HepG2 (cell line): ENCODE results near the gene TTC31. TPM values are rescaled to one million over a fixed set of nuclear protein-coding genes. Genes with fewer than 3 reads are reported as not detected.
A peak's percentile ranks its signal among the peaks of the same experiment; 100 is the strongest.

Experiments
- BHLHE40 ChIP-seq: IDR thresholded peaks from 2 replicates; pipeline ENCODE4 v1.6.1; 2011; ENCODE audit warnings: low read length, improper control_type of control experiment
- BORCS8-MEF2B ChIP-seq: sonication (generic); formaldehyde crosslinking; IDR thresholded peaks from 2 replicates; pipeline ENCODE4 v1.8.0; 2022; ENCODE audit warnings: mild to moderate bottlenecking, missing genetic modification reagents
- CBX2 ChIP-seq, 2 experiments: fragments of 200-600 bp in 1 of 2; sonication (generic); formaldehyde crosslinking in 1 of 2; IDR thresholded peaks; 2 replicates each; pipeline versions ENCODE4 v1.7.0 to v1.8.1; 2018 to 2022; ENCODE audit warnings: low read depth in 2 of 2, low read length in 1 of 2, mild to moderate bottlenecking in 1 of 2, missing genetic modification reagents in 1 of 2
- CEBPZ ChIP-seq: IDR thresholded peaks from 2 replicates; pipeline ENCODE4 v1.6.1; 2012; ENCODE audit warnings: low read length, improper control_type of control experiment
- HOXA5 ChIP-seq: sonication (generic); formaldehyde crosslinking; IDR thresholded peaks from 2 replicates; pipeline ENCODE4 v1.4.0; 2020; ENCODE audit warnings: missing genetic modification reagents
- NFYB ChIP-seq: sonication (generic); formaldehyde crosslinking; IDR thresholded peaks from 2 replicates; pipeline ENCODE4 v1.4.0; 2020; ENCODE audit warnings: missing genetic modification reagents
- RFXANK ChIP-seq: IDR thresholded peaks from 2 replicates; pipeline ENCODE4 v1.6.1; 2016
- SALL2 ChIP-seq: sonication (generic); formaldehyde crosslinking; IDR thresholded peaks from 2 replicates; pipeline ENCODE4 v1.8.1; 2023; ENCODE audit warnings: mild to moderate bottlenecking, missing genetic modification reagents, inconsistent platforms
- SRSF1 ChIP-seq: fragments of 200-400 bp; formaldehyde crosslinking; optimal IDR thresholded peaks from 2 replicates; pipeline ENCODE3; 2017; ENCODE audit warnings: mild to moderate bottlenecking, low read depth, low read length, moderate library complexity
- TFE3 ChIP-seq: IDR thresholded peaks from 2 replicates; pipeline ENCODE4 v1.6.1; 2016
- ZHX2 ChIP-seq, 2 experiments: sonication (generic) in 1 of 2; formaldehyde crosslinking in 1 of 2; IDR thresholded peaks; 2 replicates each; pipeline versions ENCODE4 v1.6.1 to v1.9.0; 2014 to 2022; ENCODE audit warnings: antibody characterized with exemption in 1 of 2, borderline replicate concordance in 1 of 2, inconsistent platforms in 1 of 2, low read depth in 1 of 2, missing genetic modification reagents in 1 of 2
- ZNF207 ChIP-seq: fragments of 450-650 bp; IDR thresholded peaks from 2 replicates; pipeline ENCODE4 v1.6.1; 2016; ENCODE audit warnings: antibody characterized with exemption, borderline replicate concordance
- ZNF3 ChIP-seq: IDR thresholded peaks from 2 replicates; pipeline ENCODE4 v1.7.0; 2017; ENCODE audit warnings: inconsistent platforms
- ZNF512 ChIP-seq: sonication (generic); formaldehyde crosslinking; IDR thresholded peaks from 2 replicates; pipeline ENCODE4 v1.4.0; 2020; ENCODE audit warnings: mild to moderate bottlenecking, missing genetic modification reagents
- ZNF740 ChIP-seq: sonication (generic); formaldehyde crosslinking; IDR thresholded peaks from 2 replicates; pipeline ENCODE4 v1.4.0; 2020; ENCODE audit warnings: missing genetic modification reagents
- ZNF749 ChIP-seq: sonication (generic); formaldehyde crosslinking; IDR thresholded peaks from 2 replicates; pipeline ENCODE4 v1.8.0; 2022; ENCODE audit warnings: mild to moderate bottlenecking, missing genetic modification reagents, moderate library complexity, borderline replicate concordance
- polyA plus RNA-seq, 8 experiments: library from polyadenylated mRNA; depleted of rRNA in 3 of 8; stranded (reverse) in 7 of 8; unstranded in 1 of 8; fragments of >200 nt; fragmentation: Illumina TruSeq in 4 of 8; extraction: Trizol in 4 of 8; gene quantifications; 2 replicates each; pipeline versions ENCODE4 v1.2.1 to v1.2.3, GENCODE V29; 2011 to 2016; ENCODE audit warnings: low read depth in 4 of 8, missing spikeins in 1 of 8, mixed read lengths in 1 of 8; ENCODE audit not compliant: insufficient read depth in 1 of 8
- total RNA-seq, 5 experiments: library from RNA; depleted of rRNA; stranded (reverse); fragments of >200 nt; fragmentation: Illumina TruSeq; extraction: Trizol; gene quantifications; 2 replicates each; pipeline ENCODE4 v1.2.3, GENCODE V29; 2016; ENCODE audit warnings: low read depth in 1 of 5

TTC31 gene
- total and polyA plus RNA-seq, 2 of the 13 experiments (the other 11 are each of a cell fraction or from before 2014, with no cell fraction given), result 28.3 to 39.5 TPM

GRCh38 chr2:74501335-74502071 is 18.6 kb downstream of the TTC31 start (continued):
- no peak for TF ChIP-seq ZNF512 (CRISPR knock-in tag)
- no peak for TF ChIP-seq TFE3 (CRISPR knock-in tag)
- no peak for TF ChIP-seq ZNF749 (CRISPR knock-in tag)
- no peak for TF ChIP-seq BHLHE40
- no peak for TF ChIP-seq HOXA5 (CRISPR knock-in tag)
- no peak for TF ChIP-seq ZNF740
- no peak for TF ChIP-seq SALL2 (CRISPR knock-in tag)
- peak; percentile 62; the same call in 1 of the 2 replicates for TF ChIP-seq BORCS8-MEF2B (CRISPR knock-in tag)
- TF ChIP-seq CEBPZ, result no peak
- TF ChIP-seq SRSF1, result no peak
- no peak for TF ChIP-seq RFXANK (CRISPR knock-in tag)
- no peak for TF ChIP-seq ZNF3
- no peak for TF ChIP-seq ZNF207
- TF ChIP-seq ZHX2 (IDR thresholded peaks at IDR 0.05; ENCODE audit: low read depth), result no peak
- TF ChIP-seq ZHX2 (CRISPR knock-in tag; IDR thresholded peaks at IDR 0.05; ENCODE audit: borderline replicate concordance), result no peak
- TF ChIP-seq CBX2 (IDR thresholded peaks at IDR 0.05; ENCODE audit: low read depth, low read length), result no peak
- TF ChIP-seq CBX2 (CRISPR knock-in tag; IDR thresholded peaks at IDR 0.05; ENCODE audit: low read depth), result no peak
- TF ChIP-seq NFYB (CRISPR knock-in tag), result no peak
